Heart right ventricle (tissue), 16 donors: ENCODE results near the gene APPBP2. TPM values are rescaled to one million over a fixed set of nuclear protein-coding genes. Genes with fewer than 3 reads are reported as not detected.

Experiments
- ATAC-seq, 8 donors: fragments of 200-7000 bp; cut with Tn5 transposase; one replicate each; pipeline ENCODE4 v1.9.1; 2020; ENCODE audit warnings: mild to moderate bottlenecking in 8 of 8, moderate library complexity in 8 of 8, moderate number of reproducible peaks in 1 of 8
- DNase-seq, 2 donors: peaks; one replicate each; pipeline ENCODE4 v3.0.0-alpha.2; 2020
- H3K27ac ChIP-seq, 10 donors: fragments of 200-600 bp; sonication (generic) in 2 of 10; one replicate each; pipeline versions ENCODE4 v1.5.0 to v1.8.0; 2020 to 2022; ENCODE audit warnings: mild to moderate bottlenecking in 3 of 10
- H3K27me3 ChIP-seq, 7 donors: fragments of 200-600 bp; one replicate each; pipeline ENCODE4 v1.8.0; 2021 to 2022; ENCODE audit warnings: mild to moderate bottlenecking in 2 of 7
- H3K36me3 ChIP-seq, 9 donors: fragments of 200-600 bp; sonication (generic) in 1 of 9; one replicate each; pipeline versions ENCODE4 v1.5.0 to v1.8.0; 2020 to 2022; ENCODE audit warnings: mild to moderate bottlenecking in 2 of 9
- H3K4me1 ChIP-seq, 9 donors: fragments of 200-600 bp; sonication (generic) in 1 of 9; one replicate each; pipeline versions ENCODE4 v1.5.0 to v1.8.0; 2020 to 2022; ENCODE audit warnings: mild to moderate bottlenecking in 4 of 9
- H3K4me3 ChIP-seq, 10 donors: fragments of 200-600 bp; sonication (generic) in 2 of 10; one replicate each; pipeline versions ENCODE4 v1.5.0 to v1.8.0; 2020 to 2022; ENCODE audit warnings: mild to moderate bottlenecking in 7 of 10, moderate library complexity in 2 of 10
- H3K9me3 ChIP-seq, 11 donors: fragments of 200-600 bp in 10 of 11; sonication (generic) in 2 of 11; one replicate each; pipeline versions ENCODE4 v1.5.0 to v1.8.0; 2013 to 2022; ENCODE audit warnings: mild to moderate bottlenecking in 2 of 11, control low read depth in 1 of 11, moderate library complexity in 1 of 11
- WGBS, 2 donors: extraction: QIAGEN DNeasy Blood & Tissue Kit; methylation state at CpG; one replicate each; pipeline ENCODE4 v1.1.7; 2013; ENCODE audit warnings: inconsistent platforms in 1 of 2; 5-methylcytosine and 5-hydroxymethylcytosine counted together
- intact Hi-C, 10 donors: fragments of 100-400 bp; cut with DNase I; formaldehyde crosslinking; loops; one replicate each; pipeline versions ENCODE4 v1.11.1 to v1.14.2; 2022
- polyA plus RNA-seq, 2 donors: library from polyadenylated mRNA; stranded (reverse); fragments of 200-250 nt; gene quantifications; one replicate each; pipeline ENCODE4 v1.2.3, GENCODE V29; 2013
- total RNA-seq, 10 donors: library from RNA; stranded (reverse); fragmentation: NEBNext Ultra II Directional in 3 of 10; extraction: Animal tissue kit (Norgen Biotek cat#: 25700) in 3 of 10; gene quantifications; one replicate each; pipeline versions ENCODE4 v1.2.1 to v1.2.4, GENCODE V29; 2021 to 2023
- TF ChIP-seq, protein P1 (sequence below), 9 donors: fragments of 200-600 bp; sonication (generic) in 2 of 9; IDR thresholded peaks; one replicate each; pipeline versions ENCODE4 v1.5.0 to v1.8.0; 2021 to 2022; ENCODE audit warnings: antibody characterized with exemption in 9 of 9, mild to moderate bottlenecking in 5 of 9, moderate library complexity in 1 of 9
- donor health status: Arrhythmogenic right ventricular cardiomyopathy.
- donor health status: ischemic (EF 13 %, LVEDD 7.1; RV severe dilation, severe dysfunction).
- donor health status: healthy with polysubstance abuse.
- donor health status: DM: no; HTN: yes; CAD: no.
- donor health status: DM: no; HTN: no; CAD: no.
- donor health status: ischemic (EF 25% LVEDD 6.9; RV normal size, moderate dysfunction).
- donor health status: ischemic (EF 25% LVEDD 5.7; RV mildly dilated, moderate dysfunction).
- donor health status: healthy.
- donor health status: DM: yes; HTN: yes; CAD: no.
- donor health status: Ischemic cardiomyopathy.
- donor health status: ischemic (EF 35%, LVEDD 5.7; RV mildly dilated, moderate dysfunction).
- donor health status: nonischemic (EF 11% LVEDD 7.7; RV severe dilation, severe dysfunction).
- donor health status: DM: yes; HTN: yes; CAD: no.
- donor health status: PGD.
- donor health status: ischemic (EF 29% LVEDD 5.4; RV normal size, mild dysfunction).
- donor health status: nonischemic (EF 23%, LVEDD 6.1; RV moderate dilation, normal function).

The APPBP2 gene
- total and polyA plus RNA-seq, 12 donors: 4.6 to 22.8 (median 17.2) TPM

DNA sequence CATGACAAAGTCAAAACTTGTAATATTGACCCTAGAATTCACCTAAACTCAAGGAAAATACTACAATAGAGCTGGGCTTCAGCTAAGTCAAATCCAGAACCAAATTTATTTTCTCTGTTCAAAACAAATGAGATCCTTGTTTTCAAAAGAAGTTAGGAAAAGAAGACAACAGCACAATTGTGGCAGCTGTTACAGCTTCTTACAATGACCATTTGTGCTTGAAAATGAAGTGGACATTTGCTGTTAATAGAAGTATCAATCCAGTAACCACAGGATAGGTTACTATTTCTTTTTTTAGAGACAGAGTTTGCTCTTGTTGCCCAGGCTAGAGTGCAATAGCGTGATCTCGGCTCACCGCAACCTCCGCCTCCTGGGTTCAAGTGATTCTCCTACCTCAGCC, 44.4 kb downstream of the APPBP2 start:
- TF ChIP-seq, protein P1, sequence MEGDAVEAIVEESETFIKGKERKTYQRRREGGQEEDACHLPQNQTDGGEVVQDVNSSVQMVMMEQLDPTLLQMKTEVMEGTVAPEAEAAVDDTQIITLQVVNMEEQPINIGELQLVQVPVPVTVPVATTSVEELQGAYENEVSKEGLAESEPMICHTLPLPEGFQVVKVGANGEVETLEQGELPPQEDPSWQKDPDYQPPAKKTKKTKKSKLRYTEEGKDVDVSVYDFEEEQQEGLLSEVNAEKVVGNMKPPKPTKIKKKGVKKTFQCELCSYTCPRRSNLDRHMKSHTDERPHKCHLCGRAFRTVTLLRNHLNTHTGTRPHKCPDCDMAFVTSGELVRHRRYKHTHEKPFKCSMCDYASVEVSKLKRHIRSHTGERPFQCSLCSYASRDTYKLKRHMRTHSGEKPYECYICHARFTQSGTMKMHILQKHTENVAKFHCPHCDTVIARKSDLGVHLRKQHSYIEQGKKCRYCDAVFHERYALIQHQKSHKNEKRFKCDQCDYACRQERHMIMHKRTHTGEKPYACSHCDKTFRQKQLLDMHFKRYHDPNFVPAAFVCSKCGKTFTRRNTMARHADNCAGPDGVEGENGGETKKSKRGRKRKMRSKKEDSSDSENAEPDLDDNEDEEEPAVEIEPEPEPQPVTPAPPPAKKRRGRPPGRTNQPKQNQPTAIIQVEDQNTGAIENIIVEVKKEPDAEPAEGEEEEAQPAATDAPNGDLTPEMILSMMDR (IDR thresholded peaks at IDR 0.05): no peak

GRCh38 chr17:60473788-60474187, 52.3 kb downstream of the APPBP2 start:
- Histone ChIP-seq H3K9me3 (no peaks in the 10 kb centered on the region), H3K4me3 (no peak overlapping the region), H3K27me3 (no peaks in the 10 kb centered on the region), H3K36me3 (peaks cover 0 to 60% (median 10%) of the 10 kb centered on the region in 9 donors), H3K4me1 (peaks cover 0 to 23% (median 17%) of the 10 kb centered on the region in 9 donors), H3K27ac (no peak overlapping the region)
- ATAC-seq (no peak), DNase-seq (no peak)
- TF ChIP-seq, protein P1 (IDR thresholded peaks at IDR 0.05): no peak
- intact Hi-C loops: loop anchor here in 2 of 10 donors (5.0 to 10.0 kb wide), 2 partner anchors 49 to 161 kb away; no protein-coding TSS in a partner anchor

More for the DNA sequence above, 44.4 kb downstream of the APPBP2 start:
- Histone ChIP-seq H3K27ac (no peak overlapping the region), H3K36me3 (peaks cover 0 to 39% (median 5%) of the 10 kb centered on the region in 9 donors), H3K4me1 (no peaks in the 10 kb centered on the region), H3K9me3 (no peaks in the 10 kb centered on the region), H3K4me3 (no peak overlapping the region), H3K27me3 (no peaks in the 10 kb centered on the region)
- intact Hi-C loops: no loop called here
- 89 to 94% methylated on average over 4 of the region's 4 CpGs for WGBS, 2 donors
- ATAC-seq (no peak), DNase-seq (no peak)

- peaks cover 0 to 61% (median 11%) of the 10 kb centered on the region in 9 donors for H3K36me3 ChIP-seq
- ATAC-seq (no peak), DNase-seq (no peak)
- H3K4me1 ChIP-seq: peaks cover 0 to 36% (median 26%) of the 10 kb centered on the region in 9 donors
- 57 to 74% methylated on average over 1 of the region's 1 CpG for WGBS, 2 donors
- TF ChIP-seq, protein P1 (IDR thresholded peaks at IDR 0.05): no peak
- no peaks in the 10 kb centered on the region for H3K9me3 ChIP-seq
- no peaks in the 10 kb centered on the region for H3K27me3 ChIP-seq
- no peak overlapping the region for H3K27ac ChIP-seq
- no peak overlapping the region for H3K4me3 ChIP-seq
- intact Hi-C loops: loop anchor here in 2 of 10 donors (5.0 to 10.0 kb wide), 2 partner anchors 50 to 162 kb away; no protein-coding TSS in a partner anchor
Measured at GRCh38 chr17:60472449-60472848, 53.6 kb downstream of the APPBP2 start.

- intact Hi-C loops: loop anchor here in 2 of 10 donors (5.0 to 10.0 kb wide), 2 partner anchors 51 to 163 kb away; no protein-coding TSS in a partner anchor
- H3K9me3 ChIP-seq: no peaks in the 10 kb centered on the region
- ATAC-seq (no peak), DNase-seq (no peak)
- peaks cover 0 to 55% (median 7%) of the 10 kb centered on the region in 9 donors for H3K36me3 ChIP-seq
- WGBS, 2 donors: 82 to 97% methylated on average over 4 of the region's 4 CpGs
- no peaks in the 10 kb centered on the region for H3K27me3 ChIP-seq
- peaks cover 0 to 37% (median 26%) of the 10 kb centered on the region in 9 donors for H3K4me1 ChIP-seq
- no peak overlapping the region for H3K4me3 ChIP-seq
- no peak overlapping the region for H3K27ac ChIP-seq
- TF ChIP-seq, protein P1 (IDR thresholded peaks at IDR 0.05): no peak
Measured at GRCh38 chr17:60471451-60471850, 54.6 kb downstream of the APPBP2 start.
